ENCODE results near the gene TBL1XR1.

The TBL1XR1 gene

DNA sequence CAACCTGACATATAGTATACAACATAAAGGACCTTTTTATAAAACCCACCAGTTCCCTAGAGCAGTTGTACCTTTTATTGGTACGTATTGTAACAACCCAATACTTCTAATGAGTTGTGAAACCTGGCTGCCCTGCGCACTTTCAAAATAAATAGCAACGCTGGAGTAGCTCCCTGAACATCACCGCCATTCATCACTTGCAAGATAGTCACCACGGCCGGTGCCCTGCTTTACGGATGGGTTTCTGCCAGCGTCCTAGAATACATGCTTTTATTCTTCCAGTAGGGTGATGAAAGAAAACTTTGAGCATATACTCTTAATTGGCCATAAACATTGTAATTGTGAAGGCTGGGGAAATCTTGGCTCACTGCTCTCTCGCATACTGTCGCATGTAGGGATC lies 220.7 kb downstream of the TBL1XR1 start:
- no peak for TF ChIP-seq CTCF (conservative IDR thresholded peaks at IDR 0.05; ENCODE audit: low read length)
- no peak overlapping the region for H3K4me3 ChIP-seq (ENCODE audit: low read length)
- DNase-seq (ENCODE audit: low read depth) = no peak

- no peak overlapping the region for H3K4me3 ChIP-seq (ENCODE audit: low read length)
- TF ChIP-seq CTCF (conservative IDR thresholded peaks at IDR 0.05; ENCODE audit: low read length) = no peak
- no peak for DNase-seq (ENCODE audit: low read depth)
Observed at GRCh38 chr3:176974279-176974678, 223.0 kb downstream of the TBL1XR1 start.

GRCh38 chr3:176971613-176972174 lies 225.6 kb downstream of the TBL1XR1 start:
- no peak for TF ChIP-seq CTCF (conservative IDR thresholded peaks at IDR 0.05; ENCODE audit: low read length)
- H3K4me3 ChIP-seq (ENCODE audit: low read length) = no peak overlapping the region
- no peak for DNase-seq (ENCODE audit: low read depth)

DNA sequence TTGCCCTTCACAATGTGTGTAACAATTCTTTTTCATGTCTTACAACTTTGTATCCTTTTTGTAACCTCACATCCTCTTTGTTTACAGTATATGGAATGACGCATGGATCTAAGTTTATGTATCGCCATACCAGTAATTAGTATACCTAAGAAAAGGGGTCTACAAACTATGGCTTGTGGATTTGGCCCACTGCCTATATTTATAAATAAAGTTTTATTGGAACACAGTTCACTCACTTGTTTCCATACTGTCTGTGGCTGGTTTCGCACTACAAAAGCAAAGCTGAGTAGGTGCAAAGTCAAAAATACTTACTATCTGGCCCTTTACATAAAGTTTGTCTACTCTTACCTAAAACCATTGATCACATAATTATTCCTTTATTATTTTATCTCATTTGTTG lies 226.5 kb downstream of the TBL1XR1 start:
- no peak for DNase-seq (ENCODE audit: low read depth)
- no peak for TF ChIP-seq CTCF (conservative IDR thresholded peaks at IDR 0.05; ENCODE audit: low read length)
- no peak overlapping the region for H3K4me3 ChIP-seq (ENCODE audit: low read length)

DNA sequence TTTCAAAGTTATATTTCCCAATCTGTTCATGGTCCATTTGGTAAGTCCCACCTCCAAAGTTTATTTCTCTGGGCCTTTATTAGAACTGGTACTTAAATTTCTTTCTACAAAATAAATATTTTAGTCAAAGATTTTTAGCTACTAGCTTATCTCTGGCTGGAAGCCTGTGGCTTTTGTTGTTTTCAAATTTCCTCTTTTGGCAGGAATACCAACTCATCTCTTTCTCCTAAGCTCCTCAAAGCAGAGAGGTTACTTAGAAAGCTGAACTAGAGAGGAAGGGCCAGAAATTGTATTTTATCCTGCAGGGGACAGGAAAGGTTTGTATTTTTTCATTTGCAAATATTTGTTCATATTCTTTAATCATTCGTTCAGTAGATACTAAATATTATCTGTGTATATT lies 227.8 kb downstream of the TBL1XR1 start:
- TF ChIP-seq CTCF (conservative IDR thresholded peaks at IDR 0.05; ENCODE audit: low read length) = no peak
- no peak for DNase-seq (ENCODE audit: low read depth)
- no peak overlapping the region for H3K4me3 ChIP-seq (ENCODE audit: low read length)
